ENCODE measurements around the gene WNK1.
A peak's percentile ranks its signal among the peaks of the same experiment; 100 is the strongest.
"Not testable (repeated sequence)": the region's sequence is repeated elsewhere in the genome, so short reads cannot be mapped to it uniquely, and the experiment has no call there.

Gene WNK1

GRCh38 chr12:913919-914698 lies 161.7 kb downstream of the WNK1 start:
- DNase-seq = no peak

DNA sequence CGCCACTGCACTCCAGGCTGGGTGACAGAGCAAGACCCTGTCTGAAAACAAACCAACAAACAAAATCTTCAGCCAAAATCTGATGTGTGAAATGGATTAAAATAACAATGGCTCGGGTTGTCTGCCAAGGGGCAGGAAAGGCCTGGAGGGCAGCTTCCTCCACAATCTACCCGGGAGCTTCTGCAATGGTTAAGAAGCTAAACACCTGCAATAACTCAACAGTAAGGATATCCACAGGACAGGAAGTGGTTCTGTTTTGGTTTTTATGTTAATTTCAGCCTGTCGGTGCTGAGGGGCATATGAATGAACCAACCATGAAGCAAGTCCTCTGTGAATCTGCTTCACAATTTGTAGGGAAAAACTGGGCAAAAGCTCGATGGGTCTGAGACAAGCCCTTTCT lies 162.7 kb downstream of the WNK1 start:
- peak; percentile 21 for DNase-seq

GRCh38 chr12:916240-916639 lies 163.9 kb downstream of the WNK1 start:
- DNase-seq = no peak

GRCh38 chr12:916712-917445 lies 164.5 kb downstream of the WNK1 start:
- no peak for DNase-seq

GRCh38 chr12:920676-921075 lies 168.3 kb downstream of the WNK1 start:
- no peak for DNase-seq

- DNase-seq = no peak
Observed at GRCh38 chr12:922285-922684, 169.9 kb downstream of the WNK1 start.

GRCh38 chr12:926641-927040 lies 174.3 kb downstream of the WNK1 start:
- DNase-seq = no peak

- no peak for DNase-seq
Observed at GRCh38 chr12:931060-931459, 178.7 kb downstream of the WNK1 start.

DNA sequence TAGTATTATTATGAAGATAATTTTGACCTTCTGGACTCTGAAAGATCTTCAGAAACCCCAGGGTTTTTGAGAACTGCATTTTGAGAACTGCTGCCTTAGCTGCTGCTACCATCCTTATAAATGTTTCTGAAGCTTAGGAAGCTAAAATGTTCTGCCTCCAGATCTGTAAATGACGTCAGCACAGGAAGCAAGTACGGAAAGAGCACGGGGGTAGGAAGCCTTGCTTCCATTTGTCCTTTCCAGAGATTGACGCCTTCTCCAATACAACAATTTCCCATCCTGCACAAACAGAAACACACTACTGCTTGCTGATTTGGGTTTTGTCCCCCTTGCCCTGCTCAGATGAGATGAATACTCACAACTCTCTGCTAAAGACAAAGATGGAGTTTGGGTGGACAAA lies 179.2 kb downstream of the WNK1 start:
- no peak for DNase-seq

DNA sequence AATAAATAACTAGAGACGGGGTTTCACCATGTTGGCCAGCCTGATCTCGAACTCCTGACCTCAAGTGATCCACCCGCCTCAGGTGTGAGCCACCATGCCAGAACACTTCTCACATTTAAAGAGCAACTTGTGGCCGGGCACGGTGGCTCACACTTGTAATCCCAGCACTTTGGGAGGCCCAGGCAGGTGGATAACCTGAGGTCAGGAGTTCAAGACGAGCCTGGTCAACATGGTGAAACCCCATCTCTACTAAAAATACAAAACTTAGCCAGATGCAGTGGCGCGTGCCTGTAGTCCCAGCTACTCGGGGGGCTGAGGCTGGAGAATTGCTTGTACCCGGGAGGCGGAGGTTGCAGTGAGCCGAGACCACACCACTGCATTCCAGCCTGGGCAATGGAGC lies 183.5 kb downstream of the WNK1 start:
- DNase-seq = not testable (repeated sequence)

GRCh38 chr12:936377-937345 lies 184.3 kb downstream of the WNK1 start:
- DNase-seq = no peak

- DNase-seq = no peak
Observed at GRCh38 chr12:938810-939209, 186.4 kb downstream of the WNK1 start.

DNA sequence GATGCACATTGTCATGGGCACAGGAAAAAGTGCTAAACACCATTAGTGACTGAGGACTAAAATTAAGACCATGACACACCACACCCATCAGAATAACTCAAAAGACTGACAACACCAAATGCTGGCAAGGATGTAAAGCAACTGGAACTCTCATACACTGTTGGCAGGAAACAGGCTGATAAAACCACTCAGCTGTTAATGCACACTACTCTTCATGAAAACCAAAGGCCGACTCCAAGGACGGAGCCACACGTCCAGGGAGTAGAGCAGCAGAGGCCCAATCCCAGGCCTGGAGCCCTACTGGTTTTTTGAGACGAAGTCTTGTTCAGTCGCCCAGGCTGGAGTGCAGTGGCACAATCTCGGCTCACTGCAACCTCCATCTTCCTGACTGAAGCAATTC lies 190.7 kb downstream of the WNK1 start:
- no peak for DNase-seq

DNA sequence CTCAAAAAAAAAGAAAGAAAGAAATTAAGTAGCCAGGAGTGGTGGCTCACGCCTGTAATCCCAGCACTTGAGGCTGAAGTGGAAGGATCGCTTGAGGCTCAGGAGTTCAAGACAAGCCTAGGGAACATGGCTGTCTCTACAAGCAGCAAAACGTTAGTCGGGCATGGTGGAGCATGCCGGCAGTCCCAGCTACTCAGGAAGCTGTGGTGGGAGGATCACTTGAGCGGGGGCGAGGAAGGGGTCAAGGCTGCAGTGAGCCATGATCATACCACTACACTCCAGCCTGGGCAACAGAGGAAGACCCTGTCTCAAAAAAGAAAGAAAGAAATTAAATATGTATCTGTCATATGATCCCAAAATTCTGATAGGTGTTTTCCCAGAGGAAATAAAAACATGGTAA lies 191.8 kb downstream of the WNK1 start:
- DNase-seq = no peak

- DNase-seq = no peak
Observed at GRCh38 chr12:946212-946611, 193.8 kb downstream of the WNK1 start.

DNA sequence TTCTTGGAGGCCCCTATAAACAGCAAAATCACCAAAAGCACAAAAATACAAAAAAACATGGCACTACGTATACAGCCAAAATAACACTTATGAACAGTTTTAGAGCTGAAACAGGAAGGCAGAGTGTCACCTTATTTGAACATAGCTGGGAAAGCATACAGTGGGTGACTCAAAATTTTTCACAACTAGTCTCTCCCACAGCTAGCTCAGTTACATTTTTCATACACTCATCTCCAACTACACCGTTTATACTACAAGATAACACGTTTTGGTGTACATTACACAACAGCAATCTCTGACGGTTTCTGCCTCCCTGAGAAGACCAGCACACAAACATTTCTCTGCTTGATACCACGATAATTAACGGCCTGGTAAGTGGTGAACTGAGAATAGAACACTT lies 194.3 kb downstream of the WNK1 start:
- DNase-seq = peak; percentile 59

DNA sequence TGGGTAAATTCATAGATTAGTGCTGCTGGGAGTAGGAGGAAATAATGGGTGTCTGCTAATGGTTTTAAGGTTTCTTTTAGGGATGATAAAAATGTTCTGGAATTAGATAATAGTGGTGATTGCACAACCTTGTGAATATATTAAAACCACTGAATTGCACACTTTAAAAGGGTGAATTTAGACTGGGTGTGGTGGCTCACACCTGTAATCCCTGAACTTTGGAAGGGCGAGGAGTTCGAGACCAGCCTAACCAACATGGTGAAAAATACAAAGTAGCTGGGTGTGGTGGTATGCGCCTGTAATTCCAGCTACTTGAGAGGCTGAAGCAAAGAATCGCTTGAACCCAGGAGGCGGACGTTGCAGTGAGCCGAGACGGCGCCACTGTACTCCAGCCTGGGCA lies 195.9 kb downstream of the WNK1 start:
- DNase-seq = no peak

- DNase-seq = peak; percentile 98
Observed at GRCh38 chr12:949453-950191, 197.2 kb downstream of the WNK1 start, which contains the start of gene RAD52. Gene RAD52 (minus strand): TSS chr12:949694. CDS start chr12:933058, 16,636 bp downstream.

- no peak for DNase-seq
Observed at GRCh38 chr12:951176-951575, 198.8 kb downstream of the WNK1 start.

GRCh38 chr12:953776-954175 lies 201.4 kb downstream of the WNK1 start:
- no peak for DNase-seq

- no peak for DNase-seq
Observed at GRCh38 chr12:954741-955140, 202.4 kb downstream of the WNK1 start.

GRCh38 chr12:955939-956338 lies 203.6 kb downstream of the WNK1 start:
- DNase-seq = no peak

Measured in activated CD4-positive, alpha-beta T cell treated with anti-CD3 and anti-CD28 coated beads, Interleukin-2, amount 50 U/mL, for 16 hours (primary cell).